Astrocyte of the cerebellum (primary cell): ENCODE measurements around the gene CDC42EP3.
A peak's percentile ranks its signal among the peaks of the same experiment; 100 is the strongest.

Source experiments
- DNase-seq: peaks from one replicate; pipeline ENCODE4 v3.0.0-alpha.2; 2011; ENCODE audit warnings: low read depth
- H3K4me3 ChIP-seq: 2 replicates; pipeline ENCODE4 v1.5.1; 2011; ENCODE audit warnings: mild to moderate bottlenecking, low read depth, low read length, moderate library complexity
- in situ Hi-C: cut with HindIII; loops from 2 replicates; pipeline ENCODE4 v1.10.0; 2017; ENCODE audit warnings: low sequenced_read_pairs
- TF ChIP-seq, protein P1 (sequence below): IDR thresholded peaks from 2 replicates; pipeline ENCODE4 v1.5.1; 2012; ENCODE audit warnings: low read length, low read depth, moderate library complexity, mild to moderate bottlenecking; ENCODE audit errors: missing control alignments

CDC42EP3 gene

DNA sequence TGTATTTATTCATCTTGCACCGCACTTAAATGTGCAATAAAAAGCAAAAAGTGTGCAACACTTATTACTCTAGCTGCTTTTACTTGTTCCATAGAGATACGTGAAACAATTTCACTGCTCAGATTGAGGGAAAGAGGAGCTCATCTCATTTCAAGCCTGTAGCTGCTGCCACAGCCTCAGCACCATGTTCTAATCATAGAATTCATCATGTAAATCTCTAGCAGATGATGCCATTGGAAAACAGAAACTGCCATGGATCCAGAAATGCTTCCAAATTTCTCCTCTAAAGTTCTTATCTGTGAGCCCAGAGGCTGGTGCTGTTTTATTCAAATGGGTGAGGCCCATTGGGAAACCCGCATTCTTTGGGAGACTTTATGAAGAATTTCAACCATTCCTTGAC lies 2.0 kb downstream of the CDC42EP3 start:
- in situ Hi-C loops = no loop called here
- TF ChIP-seq, protein P1, sequence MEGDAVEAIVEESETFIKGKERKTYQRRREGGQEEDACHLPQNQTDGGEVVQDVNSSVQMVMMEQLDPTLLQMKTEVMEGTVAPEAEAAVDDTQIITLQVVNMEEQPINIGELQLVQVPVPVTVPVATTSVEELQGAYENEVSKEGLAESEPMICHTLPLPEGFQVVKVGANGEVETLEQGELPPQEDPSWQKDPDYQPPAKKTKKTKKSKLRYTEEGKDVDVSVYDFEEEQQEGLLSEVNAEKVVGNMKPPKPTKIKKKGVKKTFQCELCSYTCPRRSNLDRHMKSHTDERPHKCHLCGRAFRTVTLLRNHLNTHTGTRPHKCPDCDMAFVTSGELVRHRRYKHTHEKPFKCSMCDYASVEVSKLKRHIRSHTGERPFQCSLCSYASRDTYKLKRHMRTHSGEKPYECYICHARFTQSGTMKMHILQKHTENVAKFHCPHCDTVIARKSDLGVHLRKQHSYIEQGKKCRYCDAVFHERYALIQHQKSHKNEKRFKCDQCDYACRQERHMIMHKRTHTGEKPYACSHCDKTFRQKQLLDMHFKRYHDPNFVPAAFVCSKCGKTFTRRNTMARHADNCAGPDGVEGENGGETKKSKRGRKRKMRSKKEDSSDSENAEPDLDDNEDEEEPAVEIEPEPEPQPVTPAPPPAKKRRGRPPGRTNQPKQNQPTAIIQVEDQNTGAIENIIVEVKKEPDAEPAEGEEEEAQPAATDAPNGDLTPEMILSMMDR = no peak
- DNase-seq = no peak
- peak overlapping the region; percentile 96 for H3K4me3 ChIP-seq

DNA sequence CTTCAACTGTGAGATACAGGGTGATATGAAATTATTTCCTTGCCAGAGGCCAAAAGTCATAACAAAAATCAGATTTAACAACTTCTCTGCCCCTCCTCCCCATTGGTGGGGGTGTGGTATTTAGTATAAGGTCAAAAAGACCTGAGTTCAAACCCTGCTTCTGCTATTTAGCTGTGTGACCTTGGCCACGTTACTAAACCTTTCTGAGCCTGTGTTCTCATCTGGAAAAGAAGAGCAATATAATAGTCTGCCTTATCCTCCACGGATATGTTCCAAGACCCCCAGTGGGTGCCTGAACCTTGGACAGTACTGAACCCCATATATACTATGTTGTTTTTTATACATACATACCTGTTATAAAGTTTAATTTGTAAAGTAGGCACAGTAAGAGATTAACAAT lies 3.7 kb downstream of the CDC42EP3 start:
- peak overlapping the region; percentile 96 for H3K4me3 ChIP-seq
- in situ Hi-C loops = no loop called here
- TF ChIP-seq, protein P1 = no peak
- DNase-seq = no peak

DNA sequence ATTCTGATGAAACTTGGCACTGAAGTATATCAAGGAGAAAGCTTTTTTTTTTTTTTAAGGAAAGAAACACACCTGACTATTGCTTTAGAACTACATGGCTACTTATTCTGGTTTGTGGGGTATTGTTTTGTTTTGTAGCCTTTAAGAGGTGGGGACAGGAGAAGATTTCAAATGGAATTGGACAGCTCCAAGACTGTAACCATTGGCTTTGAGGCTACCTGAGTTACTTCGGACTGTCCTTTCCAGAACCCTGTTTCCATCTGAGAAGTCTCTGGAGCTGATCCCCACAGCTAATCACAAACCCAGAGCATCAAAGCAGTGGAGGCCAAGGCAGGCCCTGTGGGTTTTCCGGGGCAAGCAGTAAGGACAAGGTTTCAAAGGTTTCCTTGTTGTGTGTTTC lies 4.7 kb downstream of the CDC42EP3 start:
- H3K4me3 ChIP-seq = no peak overlapping the region
- DNase-seq = no peak
- TF ChIP-seq, protein P1 = no peak
- in situ Hi-C loops = no loop called here

DNA sequence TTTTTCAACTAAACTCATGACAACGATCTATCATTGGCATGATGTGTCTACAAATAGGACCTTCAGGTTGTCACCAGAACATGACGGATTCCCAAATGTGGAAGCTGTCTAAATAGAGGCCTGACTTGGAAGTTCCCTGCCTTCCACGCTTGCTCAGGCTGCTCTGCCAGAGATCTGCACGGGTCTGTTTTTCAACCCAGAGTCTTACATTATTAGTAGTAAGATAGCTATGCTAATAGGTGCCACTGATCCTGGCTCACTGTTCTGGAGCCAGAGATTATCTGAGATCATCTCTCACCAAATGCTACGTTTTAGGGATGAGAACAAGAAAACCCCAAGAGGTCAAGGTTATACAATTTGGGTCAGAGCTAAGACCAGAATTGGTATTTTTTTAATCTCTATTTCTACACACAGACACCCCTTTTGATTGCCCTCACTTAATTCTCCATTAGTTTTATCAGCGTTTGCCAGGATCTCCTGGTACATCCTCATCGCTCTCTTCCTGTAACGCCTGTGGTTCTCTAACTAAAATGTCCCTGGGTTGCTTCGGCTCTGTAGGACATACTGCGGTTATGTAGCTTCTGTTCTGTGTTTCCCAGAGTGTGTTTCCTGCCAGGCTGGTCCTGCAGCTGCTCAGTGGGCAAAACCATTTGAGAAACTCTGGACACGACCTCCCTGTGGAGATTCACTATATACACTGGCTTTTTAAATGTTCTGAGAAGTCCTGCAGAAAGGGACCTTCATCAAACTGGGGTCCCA lies 5.7 kb downstream of the CDC42EP3 start:
- in situ Hi-C loops = no loop called here
- H3K4me3 ChIP-seq = no peak overlapping the region
- no peak for DNase-seq
- TF ChIP-seq, protein P1 = no peak

DNA sequence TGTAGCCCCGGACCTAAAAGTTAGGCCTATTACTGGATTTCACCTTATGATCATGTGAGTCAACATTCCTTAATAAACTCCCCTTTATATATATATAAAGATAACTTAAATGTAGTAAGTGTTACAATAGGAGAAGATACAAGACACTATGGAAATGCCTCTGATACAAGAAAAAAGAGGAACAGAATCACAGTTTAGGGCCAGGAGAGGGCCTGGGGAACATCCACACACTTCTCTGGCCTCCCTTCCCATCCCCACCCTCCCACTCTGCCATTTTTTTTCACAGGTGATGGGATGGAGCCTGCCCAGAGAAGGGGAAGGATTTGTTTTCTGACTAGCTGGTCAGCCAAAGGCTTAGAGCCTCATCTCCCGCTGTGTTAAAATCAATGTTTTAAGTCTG lies 6.4 kb downstream of the CDC42EP3 start:
- no peak for DNase-seq
- no peak overlapping the region for H3K4me3 ChIP-seq
- in situ Hi-C loops = no loop called here
- TF ChIP-seq, protein P1 = no peak

DNA sequence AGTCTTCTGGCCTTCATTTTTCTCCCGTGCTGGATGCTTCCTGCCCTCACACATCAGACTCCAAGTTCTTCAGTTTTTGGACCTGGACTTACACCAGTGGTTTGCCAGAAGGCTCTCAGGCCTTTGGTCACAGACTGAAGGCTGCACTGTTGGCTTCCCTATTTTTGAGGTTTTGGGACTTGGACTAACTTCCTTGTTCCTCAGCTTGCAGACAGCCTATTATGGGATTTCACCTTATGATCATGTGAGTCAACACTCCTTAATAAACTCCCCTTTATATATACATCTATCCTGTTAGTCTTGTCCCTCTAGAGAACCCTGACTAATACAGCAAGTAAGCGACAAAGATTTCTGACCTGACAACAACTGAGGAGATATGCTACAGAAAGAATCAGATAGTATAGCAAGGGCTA lies 7.2 kb downstream of the CDC42EP3 start:
- TF ChIP-seq, protein P1 = no peak
- H3K4me3 ChIP-seq = no peak overlapping the region
- DNase-seq = no peak
- in situ Hi-C loops = no loop called here
